ENCODE results near the gene MTF1. TPM values are rescaled to one million over a fixed set of nuclear protein-coding genes. Genes with fewer than 3 reads are reported as not detected.

The MTF1 gene
- total and polyA plus RNA-seq, 4 donors, result 2.6 to 23.3 (median 10.8) TPM

- Histone ChIP-seq H3K4me1 (ENCODE audit: control insufficient read depth in 5 of 5, insufficient read depth in 5 of 5, low read length in 5 of 5) (peaks cover 0 to 1% (median 0%) of the 10 kb centered on the region in 5 donors), H3K27ac (ENCODE audit: low read depth in 1 of 2, low read length in 1 of 2) (no peak overlapping the region), H3K36me3 (ENCODE audit: control insufficient read depth in 4 of 4, insufficient read depth in 4 of 4, low read length in 4 of 4) (peaks cover 12 to 40% (median 29%) of the 10 kb centered on the region in 4 donors), H3K9me3 (ENCODE audit: control insufficient read depth in 4 of 4, insufficient read depth in 3 of 4, low read length in 3 of 4) (no peaks in the 10 kb centered on the region), H3K4me3 (no peak overlapping the region), H3K27me3 (ENCODE audit: control insufficient read depth in 3 of 3, insufficient read depth in 3 of 3, low read length in 2 of 3) (no peaks in the 10 kb centered on the region), H3K9ac (ENCODE audit: insufficient read depth in 1 of 2, low read length in 2 of 2) (no peak overlapping the region)
- no peak for ATAC-seq (ENCODE audit: insufficient read depth, low FRiP score)
- TF ChIP-seq CTCF (IDR thresholded peaks at IDR 0.05; ENCODE audit: control extremely low read depth, extremely low read depth), result no peak
- DNase-seq, result no peak
- WGBS, 2 donors, result 89 to 93% methylated on average over 6 of the region's 6 CpGs
These were observed 6.1 kb upstream of the MTF1 start for GRCh38 chr1:37865348-37866120.

GRCh38 chr1:37862330-37862729 lies 2.9 kb upstream of the MTF1 start:
- DNase-seq (no peak), ATAC-seq (ENCODE audit: insufficient read depth, low FRiP score) (no peak)
- Histone ChIP-seq H3K36me3 (ENCODE audit: control insufficient read depth in 4 of 4, insufficient read depth in 4 of 4, low read length in 4 of 4) (peaks cover 11 to 33% (median 24%) of the 10 kb centered on the region in 4 donors), H3K27me3 (ENCODE audit: control insufficient read depth in 3 of 3, insufficient read depth in 3 of 3, low read length in 2 of 3) (no peaks in the 10 kb centered on the region), H3K9ac (ENCODE audit: insufficient read depth in 1 of 2, low read length in 2 of 2) (no peak overlapping the region), H3K9me3 (ENCODE audit: control insufficient read depth in 4 of 4, insufficient read depth in 3 of 4, low read length in 3 of 4) (no peaks in the 10 kb centered on the region), H3K4me3 (no peak overlapping the region), H3K27ac (ENCODE audit: low read depth in 1 of 2, low read length in 1 of 2) (peak overlapping the region in 1 of 2 donors; percentile 6), H3K4me1 (ENCODE audit: control insufficient read depth in 5 of 5, insufficient read depth in 5 of 5, low read length in 5 of 5) (peaks cover 0 to 17% (median 5%) of the 10 kb centered on the region in 5 donors)
- WGBS, 2 donors, result 51 to 65% methylated on average over 3 of the region's 3 CpGs
- no peak for TF ChIP-seq CTCF (IDR thresholded peaks at IDR 0.05; ENCODE audit: control extremely low read depth, extremely low read depth)

GRCh38 chr1:37861151-37861550 lies 1.8 kb upstream of the MTF1 start:
- H3K4me3 ChIP-seq, result no peak overlapping the region
- ATAC-seq (ENCODE audit: insufficient read depth, low FRiP score) (no peak), DNase-seq (no peak)
- H3K4me1 ChIP-seq (ENCODE audit: control insufficient read depth in 5 of 5, insufficient read depth in 5 of 5, low read length in 5 of 5), result peaks cover 0 to 17% (median 5%) of the 10 kb centered on the region in 5 donors
- 93 to 95% methylated on average over 4 of the region's 4 CpGs for WGBS, 2 donors
- peaks cover 14 to 33% (median 23%) of the 10 kb centered on the region in 4 donors for H3K36me3 ChIP-seq (ENCODE audit: control insufficient read depth in 4 of 4, insufficient read depth in 4 of 4, low read length in 4 of 4)
- no peak overlapping the region for H3K9ac ChIP-seq (ENCODE audit: insufficient read depth in 1 of 2, low read length in 2 of 2)
- no peaks in the 10 kb centered on the region for H3K27me3 ChIP-seq (ENCODE audit: control insufficient read depth in 3 of 3, insufficient read depth in 3 of 3, low read length in 2 of 3)
- no peak overlapping the region for H3K27ac ChIP-seq (ENCODE audit: low read depth in 1 of 2, low read length in 1 of 2)
- no peak for TF ChIP-seq CTCF (IDR thresholded peaks at IDR 0.05; ENCODE audit: control extremely low read depth, extremely low read depth)
- no peaks in the 10 kb centered on the region for H3K9me3 ChIP-seq (ENCODE audit: control insufficient read depth in 4 of 4, insufficient read depth in 3 of 4, low read length in 3 of 4)

All from lung (tissue), 12 donors.